GM10266 (cell line): ENCODE measurements around the gene CDH23.

Experiments
- DNase-seq: peaks from one replicate; pipeline ENCODE4 v3.0.0; 2012; ENCODE audit errors: extremely low spot score
- TF ChIP-seq, protein P1 (sequence below): IDR thresholded peaks from 2 replicates; pipeline ENCODE4 v1.5.1; 2012; ENCODE audit warnings: mild to moderate bottlenecking, low read depth; ENCODE audit not compliant: control insufficient read depth, insufficient read depth; ENCODE audit errors: missing control alignments

Gene CDH23

DNA sequence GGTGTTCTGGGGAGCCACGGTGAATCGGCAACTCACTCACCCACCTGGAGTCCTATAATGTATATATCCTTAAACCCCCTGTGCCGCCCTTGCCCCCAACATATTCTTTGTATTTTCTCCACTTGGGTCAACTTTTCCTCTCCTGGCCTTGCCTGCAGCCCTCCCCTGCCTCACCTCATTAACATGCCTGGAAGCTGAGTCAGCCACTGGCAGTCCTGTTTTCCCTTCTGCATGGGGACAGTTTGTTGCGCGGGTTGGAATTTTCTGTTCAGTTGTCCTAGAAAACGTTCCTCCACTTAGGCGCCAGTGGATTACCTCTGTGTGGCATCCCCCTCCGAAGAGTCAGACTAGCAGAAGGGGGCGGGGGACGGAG, 225.4 kb downstream of the CDH23 start:
- no peak for DNase-seq

DNA sequence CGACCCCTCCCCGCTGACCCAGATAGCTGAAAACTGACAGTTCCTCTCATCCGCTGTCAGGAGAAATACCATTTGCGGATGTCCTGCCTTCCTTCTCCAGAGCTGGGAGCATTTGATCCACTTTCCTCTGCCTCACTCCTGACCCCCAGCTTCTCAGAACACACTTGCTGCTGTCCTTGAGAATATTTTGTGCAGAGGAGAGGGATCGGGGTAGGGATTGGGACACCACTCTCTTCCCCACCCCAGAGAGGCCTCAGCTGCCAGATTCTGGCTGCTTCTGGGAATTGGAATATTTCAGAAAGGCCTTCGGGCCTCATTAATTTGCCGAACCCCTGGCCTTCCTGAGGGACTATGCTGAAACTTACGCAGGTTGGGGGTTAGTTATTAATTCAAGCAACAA, 225.9 kb downstream of the CDH23 start:
- no peak for DNase-seq
- TF ChIP-seq, protein P1, sequence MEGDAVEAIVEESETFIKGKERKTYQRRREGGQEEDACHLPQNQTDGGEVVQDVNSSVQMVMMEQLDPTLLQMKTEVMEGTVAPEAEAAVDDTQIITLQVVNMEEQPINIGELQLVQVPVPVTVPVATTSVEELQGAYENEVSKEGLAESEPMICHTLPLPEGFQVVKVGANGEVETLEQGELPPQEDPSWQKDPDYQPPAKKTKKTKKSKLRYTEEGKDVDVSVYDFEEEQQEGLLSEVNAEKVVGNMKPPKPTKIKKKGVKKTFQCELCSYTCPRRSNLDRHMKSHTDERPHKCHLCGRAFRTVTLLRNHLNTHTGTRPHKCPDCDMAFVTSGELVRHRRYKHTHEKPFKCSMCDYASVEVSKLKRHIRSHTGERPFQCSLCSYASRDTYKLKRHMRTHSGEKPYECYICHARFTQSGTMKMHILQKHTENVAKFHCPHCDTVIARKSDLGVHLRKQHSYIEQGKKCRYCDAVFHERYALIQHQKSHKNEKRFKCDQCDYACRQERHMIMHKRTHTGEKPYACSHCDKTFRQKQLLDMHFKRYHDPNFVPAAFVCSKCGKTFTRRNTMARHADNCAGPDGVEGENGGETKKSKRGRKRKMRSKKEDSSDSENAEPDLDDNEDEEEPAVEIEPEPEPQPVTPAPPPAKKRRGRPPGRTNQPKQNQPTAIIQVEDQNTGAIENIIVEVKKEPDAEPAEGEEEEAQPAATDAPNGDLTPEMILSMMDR: no peak

More for the DNA sequence above, 225.4 kb downstream of the CDH23 start:
- TF ChIP-seq, protein P1: no peak

DNA sequence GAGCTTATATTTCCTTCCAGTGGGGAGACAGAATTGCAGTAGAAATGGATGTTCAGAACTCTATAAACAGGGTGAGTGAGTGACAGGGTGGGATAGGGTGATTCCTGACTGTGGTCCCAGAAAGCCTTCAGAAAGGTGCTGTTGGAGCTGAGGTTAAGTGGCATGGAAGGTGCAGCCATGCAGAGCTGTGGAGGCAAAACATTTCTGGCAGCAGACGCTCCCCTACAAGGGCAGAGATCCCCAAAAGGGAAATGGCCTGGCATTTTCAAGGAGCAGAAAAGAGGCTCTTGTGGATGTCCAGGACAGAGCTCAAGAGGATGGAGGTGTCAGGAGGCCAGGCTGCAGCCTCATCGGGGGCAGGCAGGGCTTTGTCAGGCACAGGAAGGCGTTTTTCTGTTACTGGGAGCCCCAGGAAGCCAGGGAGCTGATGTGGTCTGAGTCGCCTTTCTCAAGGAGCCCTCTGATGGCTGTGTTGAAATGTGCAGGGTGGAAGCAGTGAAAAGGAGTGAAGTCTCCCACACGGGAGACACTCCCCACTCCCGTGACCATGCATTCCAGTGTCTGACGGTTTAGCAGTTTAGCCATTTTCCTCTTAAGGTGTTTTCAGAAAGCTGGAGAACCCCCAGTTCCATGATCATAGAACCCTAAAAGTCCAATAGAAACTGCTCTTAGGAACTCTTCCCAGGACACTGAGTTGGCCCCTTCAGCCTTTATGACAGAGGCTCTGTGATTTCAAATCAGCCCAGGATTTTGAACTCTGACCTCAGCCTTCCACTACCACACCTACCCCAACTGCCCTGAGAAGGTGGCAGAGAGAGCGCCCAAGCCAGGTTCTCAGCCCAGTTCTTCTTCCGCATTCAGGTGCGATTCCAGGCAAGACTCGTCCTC, 226.6 kb downstream of the CDH23 start:
- no peak for DNase-seq
- TF ChIP-seq, protein P1: no peak

DNA sequence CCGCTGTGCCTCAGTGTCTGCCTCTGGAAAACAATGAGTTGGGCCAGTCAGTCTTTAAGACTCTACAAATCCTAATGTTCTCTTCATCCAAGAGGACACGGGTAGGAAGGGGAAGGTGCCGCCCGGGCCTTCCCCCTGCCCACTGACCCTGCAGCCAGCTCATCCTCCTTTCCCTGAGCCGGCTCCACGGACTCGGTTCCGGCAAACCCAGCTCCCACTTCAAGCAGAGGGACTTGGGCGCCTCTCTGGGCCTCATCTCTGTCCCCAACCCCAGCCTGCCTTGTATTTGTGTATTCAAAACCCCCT, 227.2 kb downstream of the CDH23 start:
- DNase-seq: no peak
- TF ChIP-seq, protein P1: no peak

DNA sequence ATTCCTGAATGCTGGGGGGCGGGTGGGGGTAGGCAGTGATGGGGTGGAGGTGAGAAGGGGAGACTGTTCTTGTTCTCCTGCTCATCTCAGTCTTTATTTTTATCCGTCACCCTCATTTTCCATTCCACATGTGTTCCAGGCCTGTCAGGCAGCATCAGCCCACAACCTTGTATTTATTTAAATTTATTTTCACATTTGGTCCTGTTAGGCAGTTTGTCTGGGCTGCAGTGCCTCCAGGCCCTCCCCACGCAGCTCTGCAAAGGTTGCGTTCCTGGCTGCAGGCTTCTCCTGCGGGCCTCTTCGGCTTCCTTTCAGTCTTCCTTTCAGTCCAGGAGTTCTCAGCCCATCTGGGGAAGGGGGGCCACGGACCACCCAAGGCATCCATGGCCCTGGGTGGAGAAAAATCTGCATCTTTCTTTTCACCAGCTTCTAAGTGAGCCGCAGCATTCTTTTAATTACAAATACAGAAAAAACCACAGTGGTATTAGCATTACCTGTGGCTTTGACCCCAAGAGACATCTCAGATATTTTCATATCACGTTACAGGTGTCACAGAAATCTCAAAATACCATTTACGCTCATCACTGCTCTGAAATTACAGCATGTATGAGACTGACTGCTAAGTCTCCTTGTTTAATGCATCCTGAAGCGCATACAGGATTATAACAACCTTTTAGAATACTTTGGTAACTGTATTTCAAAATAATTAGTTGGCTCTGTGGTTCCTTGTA, 228.9 kb downstream of the CDH23 start:
- DNase-seq: no peak
- TF ChIP-seq, protein P1: no peak

DNA sequence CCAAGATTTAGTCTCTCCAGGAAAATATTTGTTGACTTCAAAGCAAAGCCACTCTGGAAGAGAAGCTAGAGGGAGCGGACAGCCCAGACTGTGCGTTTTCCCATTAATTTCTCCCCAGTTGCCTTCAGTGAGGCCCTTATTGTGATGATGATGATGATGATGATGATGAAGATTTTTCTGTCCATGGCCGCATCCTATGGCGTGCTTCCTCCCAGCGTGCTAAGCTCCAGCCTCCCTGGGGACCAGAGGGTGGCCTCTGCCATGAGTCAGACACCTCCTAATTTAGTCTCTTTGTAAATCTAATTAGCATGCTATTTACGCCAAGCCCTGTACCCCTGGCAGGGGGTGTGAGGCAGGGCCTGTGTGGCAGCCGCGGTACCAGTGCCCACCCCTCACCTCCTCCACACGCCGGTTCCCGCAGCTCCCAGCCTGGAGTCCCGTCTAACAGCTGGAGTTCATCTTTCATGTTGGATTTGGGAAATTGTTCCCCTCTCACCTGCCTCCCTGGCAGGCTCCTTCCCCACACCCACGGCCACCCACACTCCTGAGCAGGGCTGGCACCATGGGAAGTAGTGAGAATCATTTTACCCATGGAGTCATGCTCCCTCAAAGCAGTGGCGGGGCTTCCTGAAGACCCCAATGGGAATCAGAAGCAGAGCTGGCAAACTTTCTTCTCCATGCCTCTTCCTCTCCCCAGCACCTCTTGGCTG, 230.7 kb downstream of the CDH23 start:
- no peak for DNase-seq
- TF ChIP-seq, protein P1: no peak

DNA sequence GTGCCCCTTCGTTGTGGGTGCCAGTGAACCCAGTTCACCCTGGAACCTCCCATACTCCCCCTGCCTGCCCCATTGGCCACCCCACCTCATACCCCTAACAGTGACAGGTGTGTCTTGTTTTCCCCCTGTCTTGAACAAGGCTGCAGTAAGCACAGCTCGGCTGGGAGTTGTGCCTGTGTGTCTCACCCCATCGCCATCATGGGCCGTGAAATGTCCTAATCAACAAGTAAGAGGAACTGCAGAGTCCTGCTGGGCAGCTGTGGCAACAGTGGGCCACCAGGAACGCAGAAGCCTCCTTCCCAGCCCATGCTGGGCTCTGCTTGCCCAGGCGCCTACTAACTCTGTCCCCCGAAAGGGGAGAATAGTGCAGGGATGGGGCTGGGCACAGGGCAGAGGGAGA, 231.2 kb downstream of the CDH23 start:
- no peak for DNase-seq
- TF ChIP-seq, protein P1: no peak
